Measurements from ENCODE around the gene CAMK2D.

Gene CAMK2D

DNA sequence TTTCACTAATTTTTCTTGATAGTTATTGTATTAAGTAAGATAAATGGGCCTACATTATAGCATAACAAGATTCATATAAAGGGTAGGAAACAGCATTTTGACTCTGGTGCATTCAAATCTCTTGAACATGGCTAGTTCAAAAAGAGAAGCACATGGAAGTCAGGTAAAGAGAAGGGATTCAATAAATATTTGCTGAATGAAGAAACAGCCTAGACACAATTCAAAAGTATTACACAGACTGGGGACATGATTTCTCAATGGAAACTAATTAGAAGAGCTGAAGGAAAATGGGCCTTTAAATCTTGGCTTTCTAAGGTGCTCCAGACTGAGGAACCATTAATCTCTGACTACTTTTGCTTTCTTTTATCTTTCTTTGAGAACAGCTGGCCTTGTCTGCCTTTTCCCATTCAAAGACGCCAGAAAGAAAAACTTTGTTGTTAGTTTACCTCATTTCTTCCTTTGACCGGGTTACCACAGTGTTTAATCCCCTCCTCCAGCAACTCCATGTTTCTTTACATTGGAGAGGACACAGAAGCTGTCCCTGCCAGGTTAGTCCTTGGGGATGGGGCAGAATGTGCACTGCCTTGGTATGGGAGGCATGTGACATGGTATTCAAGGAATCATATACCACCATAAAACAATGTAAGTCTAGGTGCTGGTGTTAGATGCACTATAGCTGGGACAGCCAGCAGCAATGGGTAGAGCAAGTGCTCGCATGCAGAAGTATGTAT, 264.2 kb downstream of the CAMK2D start:
- no peak for TF ChIP-seq CTCF (IDR thresholded peaks at IDR 0.05; ENCODE audit: poor library complexity, severe bottlenecking)
- no peaks in the 10 kb centered on the region for H3K27me3 ChIP-seq (ENCODE audit: insufficient read depth, poor library complexity, severe bottlenecking)
- peaks cover 4% of the 10 kb centered on the region; the same call in 1 of the 2 replicates for H3K36me3 ChIP-seq (ENCODE audit: low read depth)

DNA sequence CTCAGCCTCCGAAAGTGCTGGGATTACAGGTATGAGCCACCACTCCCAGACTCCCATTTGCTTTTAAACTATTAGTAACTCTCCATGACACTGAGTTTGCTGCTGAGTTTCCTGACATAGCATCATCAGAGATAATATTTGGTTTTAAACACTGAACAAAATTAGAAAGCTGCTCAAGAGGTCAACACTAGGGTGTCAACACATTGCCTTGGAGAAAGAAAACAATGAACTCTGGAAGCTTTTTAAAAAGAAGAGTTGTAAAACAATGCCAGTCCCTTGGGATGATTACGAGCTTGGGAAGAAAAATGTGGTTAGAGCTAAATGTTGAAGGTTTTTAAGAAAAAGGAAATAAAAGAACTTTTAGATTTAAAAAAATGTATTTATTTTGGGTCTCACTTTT, 264.8 kb downstream of the CAMK2D start:
- no peaks in the 10 kb centered on the region for H3K9me3 ChIP-seq (ENCODE audit: severe bottlenecking)
- ATAC-seq (ENCODE audit: low read depth) (no peak), DNase-seq (ENCODE audit: low spot score) (no peak)
- no peaks in the 10 kb centered on the region for H3K27me3 ChIP-seq (ENCODE audit: insufficient read depth, poor library complexity, severe bottlenecking)
- H3K4me3 ChIP-seq (ENCODE audit: severe bottlenecking): no peak overlapping the region
- H3K27ac ChIP-seq (ENCODE audit: poor library complexity, severe bottlenecking): no peak overlapping the region
- peaks cover 4% of the 10 kb centered on the region; the same call in 1 of the 2 replicates for H3K36me3 ChIP-seq (ENCODE audit: low read depth)
- TF ChIP-seq CTCF (IDR thresholded peaks at IDR 0.05; ENCODE audit: poor library complexity, severe bottlenecking): no peak
- H3K4me1 ChIP-seq (ENCODE audit: insufficient read depth, poor library complexity, severe bottlenecking): no peaks in the 10 kb centered on the region

More for the DNA sequence above, 264.2 kb downstream of the CAMK2D start:
- ATAC-seq (ENCODE audit: low read depth) (no peak), DNase-seq (ENCODE audit: low spot score) (no peak)
- Histone ChIP-seq H3K27ac (ENCODE audit: poor library complexity, severe bottlenecking) (no peak overlapping the region), H3K4me1 (ENCODE audit: insufficient read depth, poor library complexity, severe bottlenecking) (no peaks in the 10 kb centered on the region), H3K9me3 (ENCODE audit: severe bottlenecking) (no peaks in the 10 kb centered on the region), H3K4me3 (ENCODE audit: severe bottlenecking) (no peak overlapping the region)

DNA sequence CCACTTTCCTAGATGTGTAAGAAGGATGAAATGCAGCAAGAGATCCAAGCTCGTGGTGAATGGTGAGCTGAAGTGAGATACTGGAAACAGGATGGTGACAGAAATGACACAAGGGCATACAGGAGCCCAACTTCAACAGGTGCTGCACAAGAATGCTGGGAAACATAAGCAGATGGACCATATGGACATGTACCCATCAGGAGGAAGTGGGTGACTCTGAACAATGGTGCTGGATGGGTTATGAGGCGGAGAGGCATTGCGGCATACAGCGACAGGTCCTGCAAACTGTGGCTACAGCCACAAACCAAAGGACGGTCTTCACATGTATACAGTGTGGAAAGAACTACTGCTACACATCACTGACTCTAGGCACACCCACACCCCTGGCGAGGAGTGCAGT, 265.7 kb downstream of the CAMK2D start:
- Histone ChIP-seq H3K4me1 (ENCODE audit: insufficient read depth, poor library complexity, severe bottlenecking) (no peaks in the 10 kb centered on the region), H3K27me3 (ENCODE audit: insufficient read depth, poor library complexity, severe bottlenecking) (no peaks in the 10 kb centered on the region), H3K27ac (ENCODE audit: poor library complexity, severe bottlenecking) (no peak overlapping the region), H3K36me3 (ENCODE audit: low read depth) (peaks cover 4% of the 10 kb centered on the region; the same call in 1 of the 2 replicates), H3K9me3 (ENCODE audit: severe bottlenecking) (no peaks in the 10 kb centered on the region), H3K4me3 (ENCODE audit: severe bottlenecking) (no peak overlapping the region)
- TF ChIP-seq CTCF (IDR thresholded peaks at IDR 0.05; ENCODE audit: poor library complexity, severe bottlenecking): no peak
- DNase-seq (ENCODE audit: low spot score) (no peak), ATAC-seq (ENCODE audit: low read depth) (no peak)

GRCh38 chr4:113483131-113483530, 278.4 kb downstream of the CAMK2D start:
- H3K4me1 ChIP-seq (ENCODE audit: insufficient read depth, poor library complexity, severe bottlenecking): no peaks in the 10 kb centered on the region
- no peak for DNase-seq (ENCODE audit: low spot score)
- ATAC-seq (ENCODE audit: low read depth): no peak
- H3K27me3 ChIP-seq (ENCODE audit: insufficient read depth, poor library complexity, severe bottlenecking): no peaks in the 10 kb centered on the region
- no peak for TF ChIP-seq CTCF (IDR thresholded peaks at IDR 0.05; ENCODE audit: poor library complexity, severe bottlenecking)
- H3K9me3 ChIP-seq (ENCODE audit: severe bottlenecking): no peaks in the 10 kb centered on the region
- H3K27ac ChIP-seq (ENCODE audit: poor library complexity, severe bottlenecking): no peak overlapping the region
- H3K4me3 ChIP-seq (ENCODE audit: severe bottlenecking): no peak overlapping the region
- no peaks in the 10 kb centered on the region for H3K36me3 ChIP-seq (ENCODE audit: low read depth)

- Histone ChIP-seq H3K36me3 (ENCODE audit: low read depth) (no peaks in the 10 kb centered on the region), H3K4me1 (ENCODE audit: insufficient read depth, poor library complexity, severe bottlenecking) (no peaks in the 10 kb centered on the region), H3K4me3 (ENCODE audit: severe bottlenecking) (no peak overlapping the region), H3K9me3 (ENCODE audit: severe bottlenecking) (peaks cover under 1% of the 10 kb centered on the region), H3K27me3 (ENCODE audit: insufficient read depth, poor library complexity, severe bottlenecking) (no peaks in the 10 kb centered on the region), H3K27ac (ENCODE audit: poor library complexity, severe bottlenecking) (no peak overlapping the region)
- no peak for ATAC-seq (ENCODE audit: low read depth)
- TF ChIP-seq CTCF (IDR thresholded peaks at IDR 0.05; ENCODE audit: poor library complexity, severe bottlenecking): no peak
- DNase-seq (ENCODE audit: low spot score): no peak
Observed at GRCh38 chr4:113482325-113482724, 279.2 kb downstream of the CAMK2D start.

Measured in RWPE2 (cell line).